HCEC 1CT (cell line): ENCODE data around the gene HIP1.
"Not testable (repeated sequence)": the region's sequence is repeated elsewhere in the genome, so short reads cannot be mapped to it uniquely, and the experiment has no call there.

ENCODE experiments used
- DNase-seq: peaks from one replicate; pipeline ENCODE4 v3.0.0-alpha.2; 2017

HIP1 gene

GRCh38 chr7:75712517-75713361, 26.0 kb downstream of the HIP1 start:
- DNase-seq: no peak

- peak; percentile 42 for DNase-seq
Measured at GRCh38 chr7:75711656-75712514, 26.9 kb downstream of the HIP1 start.

- no peak for DNase-seq
Measured at GRCh38 chr7:75711076-75711475, 27.7 kb downstream of the HIP1 start.

GRCh38 chr7:75704928-75705327, 33.8 kb downstream of the HIP1 start:
- DNase-seq: no peak

- no peak for DNase-seq
Measured at GRCh38 chr7:75702515-75702914, 36.2 kb downstream of the HIP1 start.

GRCh38 chr7:75699993-75700392, 38.7 kb downstream of the HIP1 start:
- no peak for DNase-seq

- no peak for DNase-seq
Measured at GRCh38 chr7:75698358-75698757, 40.4 kb downstream of the HIP1 start.

GRCh38 chr7:75696263-75697037, 42.3 kb downstream of the HIP1 start:
- DNase-seq: no peak

GRCh38 chr7:75694638-75695399, 43.9 kb downstream of the HIP1 start:
- DNase-seq: no peak

GRCh38 chr7:75693668-75694067, 45.1 kb downstream of the HIP1 start:
- DNase-seq: not testable (repeated sequence)

- no peak for DNase-seq
Measured at GRCh38 chr7:75691793-75692543, 46.8 kb downstream of the HIP1 start.

GRCh38 chr7:75690121-75690523, 48.6 kb downstream of the HIP1 start:
- no peak for DNase-seq

GRCh38 chr7:75689246-75690099, 49.3 kb downstream of the HIP1 start:
- no peak for DNase-seq

GRCh38 chr7:75688200-75689136, 50.3 kb downstream of the HIP1 start:
- DNase-seq: no peak

- DNase-seq: no peak
Measured at GRCh38 chr7:75687246-75688088, 51.3 kb downstream of the HIP1 start.

- DNase-seq: no peak
Measured at GRCh38 chr7:75686551-75686950, 52.2 kb downstream of the HIP1 start.

- DNase-seq: not testable (repeated sequence)
Measured at GRCh38 chr7:75682052-75682451, 56.7 kb downstream of the HIP1 start.

GRCh38 chr7:75679060-75679459, 59.7 kb downstream of the HIP1 start:
- DNase-seq: no peak
